ENCODE data around the gene ELF5. TPM values are rescaled to one million over a fixed set of nuclear protein-coding genes. Genes with fewer than 3 reads are reported as not detected.

The ELF5 gene
- polyA plus RNA-seq, 1 donor from 2014 or later, result not detected

DNA sequence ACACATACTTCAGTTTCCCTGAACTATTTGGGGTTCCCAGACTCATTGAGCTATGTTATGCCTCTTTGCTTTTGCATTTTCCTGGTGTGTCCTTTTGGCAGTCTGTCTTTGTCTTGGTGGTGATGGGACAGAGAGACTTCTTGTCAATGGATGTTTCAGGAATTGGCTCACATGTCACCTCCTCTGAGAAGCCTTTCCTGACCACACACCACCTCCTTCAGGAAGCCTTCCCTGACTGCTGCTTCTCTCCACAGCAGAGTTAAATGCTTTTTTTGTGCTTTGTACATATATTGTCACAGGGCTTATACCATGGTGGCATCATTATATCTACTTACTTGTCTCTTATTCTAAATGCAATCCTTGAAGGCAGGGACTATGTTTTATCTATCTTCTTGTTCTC is 28.5 kb upstream of the ELF5 start:
- H4K20me1 ChIP-seq (ENCODE audit: insufficient read depth), result no peaks in the 10 kb centered on the region
- H3K27ac ChIP-seq (ENCODE audit: low read length), result no peak overlapping the region
- TF ChIP-seq CTCF (IDR thresholded peaks at IDR 0.05; ENCODE audit: poor library complexity, severe bottlenecking), result no peak
- no peak for TF ChIP-seq EP300 (conservative IDR thresholded peaks at IDR 0.05; ENCODE audit: poor library complexity, severe bottlenecking)
- no peak for TF ChIP-seq MXI1 (conservative IDR thresholded peaks at IDR 0.05; ENCODE audit: poor library complexity, severe bottlenecking)
- TF ChIP-seq, protein P1, sequence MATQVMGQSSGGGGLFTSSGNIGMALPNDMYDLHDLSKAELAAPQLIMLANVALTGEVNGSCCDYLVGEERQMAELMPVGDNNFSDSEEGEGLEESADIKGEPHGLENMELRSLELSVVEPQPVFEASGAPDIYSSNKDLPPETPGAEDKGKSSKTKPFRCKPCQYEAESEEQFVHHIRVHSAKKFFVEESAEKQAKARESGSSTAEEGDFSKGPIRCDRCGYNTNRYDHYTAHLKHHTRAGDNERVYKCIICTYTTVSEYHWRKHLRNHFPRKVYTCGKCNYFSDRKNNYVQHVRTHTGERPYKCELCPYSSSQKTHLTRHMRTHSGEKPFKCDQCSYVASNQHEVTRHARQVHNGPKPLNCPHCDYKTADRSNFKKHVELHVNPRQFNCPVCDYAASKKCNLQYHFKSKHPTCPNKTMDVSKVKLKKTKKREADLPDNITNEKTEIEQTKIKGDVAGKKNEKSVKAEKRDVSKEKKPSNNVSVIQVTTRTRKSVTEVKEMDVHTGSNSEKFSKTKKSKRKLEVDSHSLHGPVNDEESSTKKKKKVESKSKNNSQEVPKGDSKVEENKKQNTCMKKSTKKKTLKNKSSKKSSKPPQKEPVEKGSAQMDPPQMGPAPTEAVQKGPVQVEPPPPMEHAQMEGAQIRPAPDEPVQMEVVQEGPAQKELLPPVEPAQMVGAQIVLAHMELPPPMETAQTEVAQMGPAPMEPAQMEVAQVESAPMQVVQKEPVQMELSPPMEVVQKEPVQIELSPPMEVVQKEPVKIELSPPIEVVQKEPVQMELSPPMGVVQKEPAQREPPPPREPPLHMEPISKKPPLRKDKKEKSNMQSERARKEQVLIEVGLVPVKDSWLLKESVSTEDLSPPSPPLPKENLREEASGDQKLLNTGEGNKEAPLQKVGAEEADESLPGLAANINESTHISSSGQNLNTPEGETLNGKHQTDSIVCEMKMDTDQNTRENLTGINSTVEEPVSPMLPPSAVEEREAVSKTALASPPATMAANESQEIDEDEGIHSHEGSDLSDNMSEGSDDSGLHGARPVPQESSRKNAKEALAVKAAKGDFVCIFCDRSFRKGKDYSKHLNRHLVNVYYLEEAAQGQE (IDR thresholded peaks at IDR 0.05; ENCODE audit: borderline replicate concordance), result no peak
- TF ChIP-seq TAF1 (IDR thresholded peaks at IDR 0.05; ENCODE audit: low read depth), result no peak
- TF ChIP-seq EZH2 (IDR thresholded peaks at IDR 0.05; ENCODE audit: borderline replicate concordance, insufficient read depth, low read length, poor library complexity, severe bottlenecking), result no peak
- no peak for TF ChIP-seq RAD21 (conservative IDR thresholded peaks at IDR 0.05)
- TF ChIP-seq POLR2AphosphoS5 (IDR thresholded peaks at IDR 0.05), result no peak
- no peaks in the 10 kb centered on the region for H3K9me2 ChIP-seq (ENCODE audit: insufficient read depth, low read length)
- H3K27me3 ChIP-seq (ENCODE audit: insufficient read depth, low read depth, low read length), result no peaks in the 10 kb centered on the region
- no peak overlapping the region for H3K9ac ChIP-seq (ENCODE audit: low read length)
- H3K36me3 ChIP-seq (ENCODE audit: insufficient read depth, low read length), result no peaks in the 10 kb centered on the region
- H3K4me2 ChIP-seq (ENCODE audit: low read length), result no peak overlapping the region
- H3F3A ChIP-seq (ENCODE audit: insufficient read depth, low read length, poor library complexity, severe bottlenecking), result no peaks in the 10 kb centered on the region
- H3K79me2 ChIP-seq (replicated peaks; ENCODE audit: insufficient read depth, low read length), result no peaks in the 10 kb centered on the region
- no peaks in the 10 kb centered on the region for H3K9me3 ChIP-seq (ENCODE audit: low read length)
- H3K4me3 ChIP-seq (ENCODE audit: low read length), result no peak overlapping the region
- H2AFZ ChIP-seq (ENCODE audit: low read depth, low read length), result no peak overlapping the region

- no peak overlapping the region for H2AFZ ChIP-seq (ENCODE audit: low read depth, low read length)
- H4K20me1 ChIP-seq (ENCODE audit: insufficient read depth), result no peaks in the 10 kb centered on the region
- H3F3A ChIP-seq (ENCODE audit: insufficient read depth, low read length, poor library complexity, severe bottlenecking), result no peaks in the 10 kb centered on the region
- TF ChIP-seq, protein P1 (IDR thresholded peaks at IDR 0.05; ENCODE audit: borderline replicate concordance), result no peak
- no peak for TF ChIP-seq CTCF (IDR thresholded peaks at IDR 0.05; ENCODE audit: poor library complexity, severe bottlenecking)
- no peak for TF ChIP-seq TAF1 (IDR thresholded peaks at IDR 0.05; ENCODE audit: low read depth)
- TF ChIP-seq EZH2 (IDR thresholded peaks at IDR 0.05; ENCODE audit: borderline replicate concordance, insufficient read depth, low read length, poor library complexity, severe bottlenecking), result no peak
- TF ChIP-seq SMC3 (conservative IDR thresholded peaks at IDR 0.05; ENCODE audit: poor library complexity), result no peak
- H3K9me3 ChIP-seq (ENCODE audit: low read length), result no peaks in the 10 kb centered on the region
- no peak overlapping the region for H3K27ac ChIP-seq (ENCODE audit: low read length)
- H3K4me2 ChIP-seq (ENCODE audit: low read length), result no peak overlapping the region
- H3K9me2 ChIP-seq (ENCODE audit: insufficient read depth, low read length), result no peaks in the 10 kb centered on the region
- H3K4me3 ChIP-seq (ENCODE audit: low read length), result no peak overlapping the region
- H3K9ac ChIP-seq (ENCODE audit: low read length), result no peak overlapping the region
- H3K27me3 ChIP-seq (ENCODE audit: insufficient read depth, low read depth, low read length), result no peaks in the 10 kb centered on the region
- no peaks in the 10 kb centered on the region for H3K79me2 ChIP-seq (replicated peaks; ENCODE audit: insufficient read depth, low read length)
- no peaks in the 10 kb centered on the region for H3K36me3 ChIP-seq (ENCODE audit: insufficient read depth, low read length)
These were observed 27.3 kb upstream of the ELF5 start for GRCh38 chr11:34540870-34541269.

All from neural cell (in vitro differentiated cells).